ENCODE data around the gene FGFRL1.
"Not testable (repeated sequence)": the region's sequence is repeated elsewhere in the genome, so short reads cannot be mapped to it uniquely, and the experiment has no call there.

The FGFRL1 gene

DNA sequence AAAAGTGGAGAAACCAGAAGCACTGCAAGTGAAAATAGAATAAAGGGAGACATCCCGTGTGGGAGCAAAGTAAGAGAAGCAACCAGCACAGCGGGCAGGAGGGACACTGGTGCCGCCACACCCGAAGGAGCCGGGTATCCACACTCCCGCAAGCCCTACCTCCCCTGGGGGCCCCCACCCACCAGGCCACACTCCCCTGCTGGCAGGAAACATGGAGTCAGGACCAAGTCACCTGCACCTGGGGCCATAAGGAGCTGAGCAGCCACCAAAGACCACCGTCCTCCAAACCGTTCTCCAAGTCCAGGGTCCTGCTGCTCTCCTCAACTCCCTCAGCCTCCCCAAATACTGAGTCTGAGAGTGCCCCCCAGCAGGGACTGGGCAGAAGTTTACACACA, 30.5 kb downstream of the FGFRL1 start:
- no peak for DNase-seq

DNA sequence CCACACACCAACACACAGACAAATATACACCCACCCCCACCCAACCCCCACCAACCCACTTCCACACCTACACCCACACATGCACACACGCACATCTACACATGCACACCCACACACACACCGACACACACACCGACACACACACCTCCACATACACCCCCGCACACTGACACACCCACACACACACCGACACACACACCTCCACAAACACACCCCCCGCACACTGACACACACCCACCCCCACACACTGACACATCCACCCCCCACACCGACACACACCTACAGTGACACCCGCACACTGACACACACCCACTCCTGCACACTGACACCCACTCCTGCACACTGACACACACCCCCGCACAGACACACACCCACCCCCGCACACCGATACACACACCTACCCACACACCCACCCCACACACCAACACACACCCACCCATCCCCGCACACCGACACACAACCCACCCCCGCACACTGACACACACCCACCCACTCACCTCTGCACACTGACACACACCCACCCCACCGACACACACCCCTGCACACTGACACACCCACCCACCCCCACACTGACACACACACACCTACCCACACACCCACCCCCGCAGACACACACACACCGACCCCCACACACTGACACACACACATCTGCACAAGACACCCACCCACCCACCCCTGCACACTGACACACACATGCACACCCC, 31.1 kb downstream of the FGFRL1 start:
- no peak for DNase-seq

DNA sequence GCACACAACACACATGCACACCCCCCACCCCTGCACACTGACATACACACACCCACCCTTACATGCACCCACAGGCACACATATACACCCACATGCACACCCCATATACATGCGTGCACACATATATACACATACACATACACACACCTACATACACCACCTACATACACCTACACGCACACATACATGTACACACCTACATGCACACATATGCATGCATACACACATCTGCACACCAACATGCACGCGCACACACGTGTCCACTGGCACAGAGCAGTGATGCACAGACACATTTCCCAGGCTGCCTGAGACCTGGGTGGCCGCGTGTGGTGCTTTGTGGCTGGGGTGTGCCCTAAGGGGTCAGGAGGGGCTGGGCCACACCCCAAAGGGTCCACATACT, 31.7 kb downstream of the FGFRL1 start:
- no peak for DNase-seq

DNA sequence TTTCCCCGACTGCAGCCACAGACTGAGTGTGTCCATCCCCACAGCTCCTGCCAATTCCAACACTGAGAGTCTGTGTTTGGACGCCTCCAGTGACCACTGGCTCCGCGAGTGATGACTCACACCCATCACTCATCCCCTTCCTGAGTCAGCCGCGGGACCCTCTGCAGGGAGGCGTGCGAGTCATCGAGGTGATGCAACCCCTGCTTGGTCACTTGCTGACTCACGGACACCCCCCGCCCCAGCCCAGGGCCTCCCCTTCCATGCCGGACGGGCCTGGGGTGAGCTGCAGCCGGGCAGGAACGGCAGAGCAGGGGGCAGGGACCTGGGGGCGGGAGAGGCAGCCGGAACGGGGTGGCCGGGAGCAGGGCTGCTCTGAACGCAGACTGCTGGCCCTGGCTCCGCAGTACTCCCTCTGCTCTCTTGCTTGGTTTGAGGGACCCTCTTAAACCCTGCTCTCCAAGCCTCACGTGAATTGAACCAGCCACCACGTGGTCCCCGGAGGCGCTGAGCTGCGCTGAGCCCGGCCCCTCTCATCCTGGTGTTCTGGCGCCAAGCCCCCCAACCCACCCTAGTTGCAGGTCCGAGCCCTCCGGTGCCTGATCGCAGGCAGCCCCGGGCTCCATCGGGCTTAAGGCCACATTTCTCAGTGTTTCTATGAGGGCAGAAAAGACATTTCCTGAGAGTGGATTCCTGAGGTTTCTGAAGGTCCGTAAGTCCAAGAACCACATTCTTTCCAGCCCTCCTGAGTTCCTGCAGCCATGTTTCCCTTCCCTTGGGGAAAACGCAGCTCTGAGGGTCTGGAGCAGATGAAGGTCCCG, 32.4 kb downstream of the FGFRL1 start:
- DNase-seq: peak; percentile 24

DNA sequence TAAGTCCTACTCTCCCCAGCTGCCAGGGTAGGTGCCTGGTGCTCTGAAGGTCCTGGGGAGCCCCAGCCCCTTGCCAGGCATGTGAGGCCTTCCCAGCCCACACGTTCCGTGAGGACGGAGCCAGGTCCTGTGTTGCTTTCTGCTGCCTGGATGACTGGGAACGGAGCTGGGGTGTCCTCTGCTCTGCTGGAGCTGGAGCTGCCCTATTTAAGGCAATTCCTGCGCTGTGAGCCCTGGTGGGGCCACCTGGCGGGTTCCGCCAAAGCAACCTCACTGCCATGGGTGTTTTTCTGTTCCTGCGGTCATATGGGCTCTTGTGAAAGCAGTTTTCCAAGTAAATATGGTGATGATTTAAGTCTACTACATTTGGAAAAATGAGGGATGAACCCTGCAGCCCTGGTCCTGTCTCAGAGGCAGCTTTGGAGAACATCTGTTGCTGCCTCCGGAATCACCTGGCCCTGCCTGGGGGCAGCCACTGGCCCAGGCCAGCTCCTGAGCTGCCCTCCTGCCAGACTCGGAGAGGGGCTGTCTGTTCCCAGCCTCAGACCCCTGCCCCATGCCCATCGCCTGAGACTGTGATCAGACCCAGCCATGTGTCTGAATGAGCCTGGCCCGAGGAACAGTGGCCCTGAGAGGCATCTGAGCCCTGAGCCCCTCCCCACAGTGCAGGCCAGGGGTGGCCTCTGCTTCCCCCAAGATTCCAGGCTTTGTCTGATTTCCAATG, 33.2 kb downstream of the FGFRL1 start:
- DNase-seq: peak; percentile 4

DNA sequence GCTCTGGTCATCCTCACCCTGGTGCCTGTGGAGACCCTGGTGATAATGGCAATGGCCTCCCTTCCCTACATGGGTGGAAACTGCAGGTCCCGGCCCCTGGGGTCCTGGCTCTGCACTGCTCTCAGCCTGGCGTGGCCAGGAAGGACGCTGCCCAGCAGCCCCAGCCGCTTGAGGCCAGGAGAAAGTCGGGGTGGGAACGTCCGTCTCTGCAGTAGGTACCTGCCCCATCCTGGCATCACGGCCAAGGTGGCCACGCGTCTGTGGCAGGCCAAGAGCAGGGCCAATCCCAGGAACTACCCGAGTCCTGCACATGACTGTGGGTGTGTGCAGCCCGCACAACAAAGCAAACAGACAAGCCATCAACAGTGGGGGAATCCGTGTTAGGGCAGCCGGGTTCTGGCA, 33.8 kb downstream of the FGFRL1 start:
- DNase-seq: peak; percentile 5

DNA sequence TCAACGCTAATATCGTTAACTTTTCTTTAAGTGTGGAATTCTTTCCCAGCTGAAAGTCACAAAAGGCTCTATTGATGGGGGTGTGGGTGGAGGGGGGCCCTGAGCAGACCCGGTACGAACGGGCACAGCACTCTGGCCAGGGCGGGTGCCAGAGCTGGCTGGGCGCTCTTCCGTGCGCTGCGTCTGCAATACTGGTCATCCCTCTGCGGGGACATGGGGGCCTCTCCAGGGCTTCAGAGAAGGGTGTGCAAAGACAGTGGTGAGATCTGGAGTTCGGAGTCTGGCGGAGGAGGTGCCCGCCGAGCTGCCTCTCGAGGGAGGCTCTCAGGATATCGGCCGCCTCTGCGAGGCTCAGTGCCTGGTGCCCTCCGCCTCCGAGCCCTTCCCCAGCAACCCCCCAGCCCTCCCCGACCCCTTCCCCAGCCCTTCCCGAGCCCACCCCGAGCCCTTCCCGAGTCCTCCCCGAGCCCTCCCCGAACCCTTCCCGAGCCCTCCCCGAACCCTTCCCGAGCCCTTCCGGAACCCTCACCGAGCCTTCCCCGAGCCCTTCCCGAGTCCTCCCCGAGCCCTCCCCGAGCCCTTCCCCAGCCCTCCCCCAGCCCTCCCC, 34.3 kb downstream of the FGFRL1 start:
- peak; percentile 6 for DNase-seq

DNA sequence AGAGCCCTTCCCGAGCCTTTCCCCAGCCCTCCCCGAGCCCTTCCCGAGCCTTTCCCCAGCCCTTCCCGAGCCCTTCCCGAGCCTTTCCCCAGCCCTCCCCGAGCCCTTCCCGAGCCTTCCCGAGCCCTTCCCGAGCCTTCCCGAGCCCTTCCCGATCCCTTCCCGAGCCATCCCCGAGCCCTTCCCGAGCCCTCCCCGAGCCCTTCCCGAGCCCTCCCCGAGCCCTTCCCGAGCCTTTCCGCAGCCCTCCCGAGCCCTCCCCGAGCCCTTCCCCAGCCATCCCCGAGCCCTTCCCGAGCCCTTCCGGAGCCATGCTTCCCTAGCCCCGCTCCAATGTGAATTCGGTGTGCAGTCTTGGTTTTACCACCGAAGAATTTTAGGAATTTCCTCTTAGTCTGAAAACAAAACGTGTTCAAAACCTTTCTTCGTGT, 35.2 kb downstream of the FGFRL1 start:
- peak; percentile 31 for DNase-seq

DNA sequence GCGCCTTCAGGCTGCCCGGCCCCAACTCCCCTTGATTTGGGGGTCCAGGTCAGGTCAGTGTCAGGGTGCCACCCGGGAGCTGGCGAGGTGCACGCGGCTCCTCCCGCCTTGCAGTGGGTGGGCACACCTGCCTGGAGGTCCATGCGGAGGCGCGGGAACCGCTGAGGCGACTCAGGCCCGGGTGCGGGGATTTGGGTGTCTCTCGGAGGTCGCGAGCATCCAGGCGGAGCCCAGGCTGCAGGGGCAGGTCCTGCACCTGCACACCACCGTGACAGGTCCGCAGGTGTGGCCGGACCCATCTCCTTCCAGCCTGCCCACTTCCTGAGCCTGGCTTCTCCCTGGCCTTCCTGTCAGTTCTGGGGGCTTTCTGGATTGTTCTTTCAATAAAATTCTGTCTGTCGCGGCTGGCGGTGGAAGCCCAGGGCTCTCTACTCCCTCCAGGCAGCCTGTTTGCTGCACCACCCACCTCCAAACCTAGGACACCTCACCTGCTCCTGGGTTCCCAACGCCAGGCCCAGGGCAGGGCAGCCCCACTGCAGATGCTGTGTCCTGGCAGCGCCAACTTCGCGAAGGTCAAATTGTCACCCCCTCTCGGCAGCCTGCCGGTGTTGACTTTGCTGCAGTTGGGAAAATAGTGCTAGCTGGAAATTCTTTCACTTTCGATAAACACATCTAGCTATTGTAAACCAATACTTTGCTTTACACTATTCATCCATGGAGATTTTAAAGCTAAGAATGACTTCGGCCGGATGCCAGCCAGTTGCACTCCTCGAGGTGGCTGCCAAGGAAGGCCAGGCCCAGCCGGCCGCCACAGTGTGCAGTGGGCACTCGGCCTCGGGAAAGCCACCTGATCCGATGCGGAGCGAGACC, 35.9 kb downstream of the FGFRL1 start:
- peak; percentile 12 for DNase-seq

DNA sequence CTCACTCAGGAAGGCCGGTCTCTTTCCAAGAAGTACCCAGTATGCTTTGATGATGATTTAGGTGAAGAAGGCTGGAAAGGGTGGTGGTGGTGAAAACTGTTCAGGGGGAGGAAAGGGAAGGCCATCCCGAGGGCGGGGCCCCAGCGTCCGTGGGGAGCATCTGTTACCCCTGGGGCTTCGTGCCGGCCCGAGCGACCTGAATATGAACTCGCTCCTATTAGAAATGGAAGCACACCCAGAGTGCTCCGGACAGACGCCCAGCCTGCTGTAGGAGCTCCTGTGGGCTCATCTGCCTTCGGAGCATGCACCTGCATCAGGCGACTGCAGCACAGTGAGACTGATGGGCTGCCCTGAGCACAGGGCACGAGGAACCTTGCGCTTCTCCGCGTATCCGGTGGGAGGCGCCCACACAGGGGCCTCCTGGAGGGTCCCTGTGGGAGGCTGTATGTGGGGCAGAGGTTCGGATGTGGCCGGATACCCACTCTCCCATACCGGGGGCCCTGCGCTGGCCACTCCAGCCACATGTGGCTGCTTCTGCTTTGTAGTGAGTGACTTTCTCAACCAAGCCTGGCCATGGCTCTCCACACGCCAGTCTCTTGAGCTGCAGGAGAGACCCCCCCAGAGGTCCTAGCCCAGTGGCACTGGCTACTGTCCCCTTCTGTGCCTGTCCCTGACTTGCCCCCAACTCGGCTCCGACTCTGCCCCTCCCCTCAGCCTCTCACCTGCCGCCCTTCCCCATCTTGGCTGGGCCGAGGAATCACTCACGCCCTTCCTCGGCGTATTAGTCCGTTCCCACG, 36.7 kb downstream of the FGFRL1 start:
- DNase-seq: peak; percentile 9

DNA sequence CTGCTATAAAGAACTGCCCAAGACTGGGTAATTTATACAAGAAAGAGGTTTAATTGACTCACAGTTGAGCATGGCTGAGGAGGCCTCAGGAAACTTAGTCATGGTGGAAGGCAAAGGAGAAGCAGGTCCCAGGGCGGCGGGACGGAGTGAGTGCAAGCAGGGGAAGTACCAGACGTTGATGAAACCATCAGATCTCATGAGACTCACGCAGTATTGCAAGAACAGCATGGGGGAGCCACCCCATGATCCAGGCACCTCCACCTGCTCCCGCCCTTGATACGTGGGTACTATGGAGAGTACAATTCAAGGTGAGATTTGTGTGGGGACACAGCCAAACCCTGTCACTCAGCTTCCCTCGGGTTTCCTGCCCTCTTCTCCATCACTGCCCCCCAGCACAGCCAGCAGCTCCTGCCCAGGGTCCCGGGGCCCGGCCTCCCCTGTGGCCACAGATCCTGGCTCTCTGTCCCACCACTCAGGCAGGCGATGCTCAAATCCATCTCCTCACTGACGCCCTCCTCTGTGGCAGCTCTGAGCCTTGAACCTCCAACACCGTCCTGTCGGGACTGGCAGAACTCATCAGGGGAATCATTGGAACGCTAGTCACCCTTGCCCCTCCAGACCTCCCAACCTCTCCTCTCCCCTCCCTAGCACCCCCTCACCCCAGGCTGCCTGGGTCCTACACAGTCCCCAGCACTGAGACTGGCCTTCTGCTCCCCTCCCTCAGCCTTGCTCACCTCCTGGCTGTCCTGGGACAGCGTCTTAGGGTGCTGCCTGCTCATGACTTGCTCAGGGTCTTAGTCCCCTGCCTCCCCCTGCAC, 37.6 kb downstream of the FGFRL1 start:
- no peak for DNase-seq

DNA sequence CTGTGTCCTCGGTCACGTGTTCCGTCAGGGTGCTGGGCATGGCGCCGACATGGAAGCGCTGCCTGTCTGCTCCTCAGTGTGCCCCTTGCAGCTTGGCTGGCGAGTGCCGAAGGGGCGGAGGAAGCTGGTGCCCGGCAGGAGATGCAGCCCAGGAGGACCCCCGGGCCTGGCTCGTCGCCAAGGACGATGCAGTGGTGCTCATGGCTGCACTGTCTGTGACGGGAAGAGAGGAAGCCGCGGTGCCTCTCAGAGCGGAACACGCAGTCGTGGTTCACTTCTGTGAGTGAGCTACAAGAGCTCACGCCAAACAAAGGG, 38.1 kb downstream of the FGFRL1 start:
- peak; percentile 4 for DNase-seq

DNA sequence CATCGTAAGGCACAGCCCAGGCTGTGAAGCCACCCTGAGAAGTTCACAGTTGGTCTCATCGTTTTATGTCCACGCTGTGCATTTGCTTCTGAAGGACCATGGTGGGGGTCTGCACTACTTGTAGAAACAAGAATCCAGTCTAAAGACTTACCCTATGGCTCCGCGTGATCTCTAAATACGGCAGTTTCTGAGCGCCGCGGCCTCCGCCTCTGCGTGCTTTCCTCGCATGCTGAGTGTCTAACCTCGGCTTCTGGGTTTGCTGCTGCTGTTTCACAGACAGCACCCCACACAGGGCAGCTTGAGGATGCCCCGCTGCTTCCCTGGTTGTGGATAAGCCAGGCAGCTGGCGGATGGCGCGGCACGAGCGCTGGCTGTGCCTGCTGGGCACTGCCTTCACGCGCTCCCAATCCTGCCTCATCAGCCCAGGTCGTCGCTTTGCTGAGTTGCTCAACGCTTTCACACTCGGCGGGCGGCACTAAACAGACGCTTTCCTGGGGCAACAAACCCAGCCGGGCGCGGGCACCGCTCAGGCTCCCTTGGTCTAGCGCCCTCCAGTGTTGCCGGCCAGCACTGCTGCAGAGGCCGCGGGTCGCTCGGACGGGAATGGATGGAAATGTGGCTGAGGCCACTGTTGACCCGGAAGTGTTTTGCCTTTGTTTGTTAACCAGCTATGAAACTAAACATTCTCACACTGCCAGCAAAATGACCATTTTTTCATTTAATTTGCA, 39.2 kb downstream of the FGFRL1 start:
- DNase-seq: peak; percentile 60

DNA sequence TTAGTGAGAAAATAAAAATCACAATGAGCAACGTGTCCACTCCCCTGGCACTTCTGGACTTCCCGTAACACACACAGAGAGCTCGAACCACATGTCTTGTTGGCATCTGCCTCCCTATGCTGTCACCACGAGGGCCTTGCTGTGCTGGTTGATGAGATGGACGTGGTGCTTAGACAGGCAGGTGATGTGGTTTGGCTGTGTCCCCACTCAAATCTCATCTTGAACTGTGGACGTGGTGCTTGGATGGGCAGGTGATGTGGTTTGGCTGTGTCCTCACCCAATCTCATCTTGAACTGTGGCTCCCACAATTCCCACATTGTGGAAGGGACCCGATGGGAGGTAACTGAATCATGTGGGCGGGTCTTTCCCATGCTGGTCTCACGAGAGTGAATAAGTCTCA, 40.0 kb downstream of the FGFRL1 start:
- DNase-seq: no peak

DNA sequence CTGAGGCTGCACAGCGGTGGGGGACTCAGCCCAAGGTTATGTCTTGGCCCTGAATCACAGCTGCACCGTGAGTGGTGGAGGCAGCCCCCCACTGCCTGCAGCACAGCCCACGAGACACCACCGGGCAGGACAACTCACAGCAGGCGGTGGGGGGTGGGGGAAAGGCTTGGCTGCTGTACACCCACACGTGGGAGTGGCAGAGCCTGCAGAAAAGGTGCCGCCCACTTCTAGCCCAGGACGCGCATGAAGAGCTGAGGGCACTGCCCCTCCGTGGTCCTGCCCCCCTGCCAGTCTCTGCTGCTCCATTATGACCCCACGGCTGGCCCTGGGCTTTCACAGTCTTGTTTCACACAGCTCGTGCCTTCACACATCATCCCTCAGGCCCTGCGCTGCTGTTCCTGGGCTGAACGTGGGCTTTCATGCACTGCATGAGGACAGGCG, 40.8 kb downstream of the FGFRL1 start:
- DNase-seq: no peak

DNA sequence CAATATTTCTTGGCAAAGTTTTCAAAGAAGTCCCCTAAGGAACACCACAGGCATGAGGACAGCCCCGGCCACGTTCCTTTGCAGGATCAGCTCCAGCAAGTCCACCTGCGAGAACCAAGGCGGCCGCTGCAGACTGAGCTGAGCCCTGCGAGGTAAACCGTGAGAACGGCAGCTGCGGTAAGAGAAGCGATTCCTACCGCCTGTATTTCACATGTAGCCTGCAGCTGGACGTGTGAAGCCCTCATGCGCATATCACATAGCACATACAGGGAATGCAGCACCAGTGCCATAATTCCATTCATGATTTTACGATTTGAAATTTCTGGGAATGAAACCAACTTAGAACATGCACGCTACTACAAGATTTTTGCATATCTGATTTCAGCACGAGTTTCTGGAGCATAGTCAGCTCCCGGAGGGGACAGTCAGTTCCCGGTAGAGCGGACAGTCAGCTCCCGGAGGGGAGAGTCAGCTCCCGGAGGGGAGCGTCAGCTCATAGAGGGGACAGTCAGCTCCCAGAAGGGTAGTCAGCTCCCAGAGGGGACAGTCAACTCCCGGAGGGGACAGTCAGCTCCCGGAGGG, 41.7 kb downstream of the FGFRL1 start:
- DNase-seq: no peak

DNA sequence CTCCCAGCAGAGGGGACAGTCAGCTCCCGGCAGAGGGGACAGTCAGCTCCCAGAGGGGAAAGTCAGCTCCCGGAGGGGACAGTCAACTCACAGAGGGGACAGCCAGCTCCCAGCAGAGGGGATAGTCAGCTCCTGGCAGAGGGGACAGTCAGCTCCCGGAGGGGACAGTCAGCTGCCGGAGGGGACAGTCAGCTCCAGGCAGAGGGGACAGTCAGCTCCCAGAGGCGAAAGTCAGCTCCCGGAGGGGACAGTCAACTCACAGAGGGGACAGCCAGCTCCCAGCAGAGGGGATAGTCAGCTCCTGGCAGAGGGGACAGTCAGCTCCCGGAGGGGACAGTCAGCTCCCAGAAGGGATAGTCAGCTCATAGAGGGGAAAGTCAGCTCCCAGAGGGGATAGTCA, 42.5 kb downstream of the FGFRL1 start:
- not testable (repeated sequence) for DNase-seq

DNA sequence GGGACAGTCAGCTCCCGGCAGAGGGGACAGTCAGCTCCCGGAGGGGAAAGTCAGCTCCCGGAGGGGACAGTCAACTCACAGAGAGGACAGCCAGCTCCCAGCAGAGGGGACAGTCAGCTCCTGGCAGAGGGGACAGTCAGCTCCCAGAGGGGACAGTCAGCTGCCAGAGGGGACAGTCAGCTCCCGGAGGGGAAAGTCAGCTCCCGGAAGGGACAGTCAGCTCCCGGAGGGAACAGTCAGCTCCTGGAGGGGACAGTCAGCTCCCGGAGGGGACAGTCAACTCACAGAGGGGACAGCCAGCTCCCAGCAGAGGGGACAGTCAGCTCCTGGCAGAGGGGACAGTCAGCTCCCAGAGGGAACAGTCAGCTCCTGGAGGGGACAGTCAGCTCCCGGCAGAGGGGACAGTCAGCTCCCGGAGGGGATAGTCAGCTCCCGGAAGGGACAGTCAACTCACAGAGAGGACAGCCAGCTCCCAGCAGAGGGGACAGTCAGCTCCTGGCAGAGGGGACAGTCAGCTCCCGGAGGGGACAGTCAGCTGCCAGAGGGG, 43.3 kb downstream of the FGFRL1 start:
- DNase-seq: not testable (repeated sequence)

DNA sequence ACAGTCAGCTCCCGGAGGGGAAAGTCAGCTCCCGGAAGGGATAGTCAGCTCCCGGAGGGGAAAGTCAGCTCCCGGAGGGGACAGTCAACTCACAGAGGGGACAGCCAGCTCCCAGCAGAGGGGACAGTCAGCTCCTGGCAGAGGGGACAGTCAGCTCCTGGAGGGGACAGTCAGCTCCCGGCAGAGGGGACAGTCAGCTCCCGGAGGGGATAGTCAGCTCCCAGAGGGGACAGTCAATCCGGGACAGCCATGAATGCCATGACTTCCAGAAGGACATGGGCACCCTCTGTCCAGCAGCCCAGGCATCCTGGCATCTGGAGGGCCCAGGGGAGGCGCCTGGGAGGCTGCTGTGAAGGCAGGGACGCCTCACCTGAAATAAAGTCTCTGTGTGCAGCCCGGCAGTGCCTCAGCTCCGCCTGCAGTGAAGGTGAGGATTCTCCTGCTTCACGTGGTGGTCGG, 43.8 kb downstream of the FGFRL1 start:
- DNase-seq: not testable (repeated sequence)

Measured in retina (tissue), 1 donor.